Coronary artery (tissue), 2 donors: ENCODE results near the gene NEK11.
"Not testable (repeated sequence)": the region's sequence is repeated elsewhere in the genome, so short reads cannot be mapped to it uniquely, and the experiment has no call there.

Experiments used
- DNase-seq: peaks from one replicate; pipeline ENCODE4 v3.0.0-alpha.2; 2017; ENCODE audit warnings: low spot score
- H3K27ac ChIP-seq, 2 donors: fragments of 200-600 bp; sonication (generic); one replicate each; pipeline ENCODE4 v1.5.1; 2016 to 2019
- H3K4me3 ChIP-seq: fragments of 200-600 bp; sonication (generic); 2 replicates; pipeline ENCODE4 v1.5.1; 2016; ENCODE audit warnings: mild to moderate bottlenecking, moderate library complexity
- CTCF ChIP-seq: fragments of 200-600 bp; sonication (generic); IDR thresholded peaks from one replicate; pipeline ENCODE4 v1.5.1; 2019; ENCODE audit warnings: antibody characterized with exemption

NEK11 gene

GRCh38 chr3:131038326-131038725, 11.6 kb downstream of the NEK11 start:
- Histone ChIP-seq H3K4me3 (no peak overlapping the region), H3K27ac (no peak overlapping the region)
- DNase-seq, result no peak
- no peak for TF ChIP-seq CTCF

GRCh38 chr3:131042271-131042985, 15.8 kb downstream of the NEK11 start:
- H3K27ac ChIP-seq, H3K4me3 ChIP-seq, DNase-seq: not testable (repeated sequence)

GRCh38 chr3:131047582-131047981, 20.9 kb downstream of the NEK11 start:
- DNase-seq, result no peak
- no peak overlapping the region for H3K27ac ChIP-seq
- no peak overlapping the region for H3K4me3 ChIP-seq
- no peak for TF ChIP-seq CTCF

- no peak for DNase-seq
Observed at GRCh38 chr3:131048030-131048429, 21.4 kb downstream of the NEK11 start.

GRCh38 chr3:131050001-131050400, 23.3 kb downstream of the NEK11 start:
- DNase-seq, result no peak
- no peak for TF ChIP-seq CTCF

More at GRCh38 chr3:131048030-131048429, 21.4 kb downstream of the NEK11 start:
- Histone ChIP-seq H3K4me3 (no peak overlapping the region), H3K27ac (no peak overlapping the region)
- TF ChIP-seq CTCF, result no peak

GRCh38 chr3:131053043-131053859, 26.6 kb downstream of the NEK11 start:
- no peak for TF ChIP-seq CTCF
- Histone ChIP-seq H3K27ac (no peak overlapping the region), H3K4me3 (no peak overlapping the region)
- DNase-seq, result no peak

More at GRCh38 chr3:131050001-131050400, 23.3 kb downstream of the NEK11 start:
- Histone ChIP-seq H3K4me3 (no peak overlapping the region), H3K27ac (no peak overlapping the region)

- no peak overlapping the region for H3K27ac ChIP-seq
- no peak overlapping the region for H3K4me3 ChIP-seq
- no peak for DNase-seq
- no peak for TF ChIP-seq CTCF
Observed at GRCh38 chr3:131067983-131068382, 41.3 kb downstream of the NEK11 start.
